Suprapubic skin (tissue), 4 donors: Measurements from ENCODE around the gene ZFR2. TPM values are rescaled to one million over a fixed set of nuclear protein-coding genes. Genes with fewer than 3 reads are reported as not detected.

Experiments
- DNase-seq, 2 donors: peaks; one replicate each; pipeline ENCODE4 v3.0.0-alpha.2; 2019; ENCODE audit warnings: low spot score in 2 of 2
- H3K27ac ChIP-seq: fragments of 200-600 bp; sonication (generic); one replicate; pipeline ENCODE4 v1.5.1; 2019
- H3K27me3 ChIP-seq: fragments of 200-600 bp; sonication (generic); one replicate; pipeline ENCODE4 v1.5.1; 2019
- H3K36me3 ChIP-seq: fragments of 200-600 bp; sonication (generic); one replicate; pipeline ENCODE4 v1.5.1; 2019
- H3K4me1 ChIP-seq: fragments of 200-600 bp; sonication (generic); one replicate; pipeline ENCODE4 v1.5.1; 2019
- H3K4me3 ChIP-seq: fragments of 200-600 bp; sonication (generic); one replicate; pipeline ENCODE4 v1.5.1; 2019; ENCODE audit warnings: mild to moderate bottlenecking
- H3K9me3 ChIP-seq: fragments of 200-600 bp; sonication (generic); one replicate; pipeline ENCODE4 v1.5.1; 2019
- CTCF ChIP-seq, 2 donors: fragments of 200-600 bp in 1 of 2; fragments of 450-650 bp in 1 of 2; sonication (generic) in 1 of 2; IDR thresholded peaks; one replicate each; pipeline ENCODE4 v1.5.1; 2016 to 2019; ENCODE audit warnings: antibody characterized with exemption in 2 of 2, mild to moderate bottlenecking in 1 of 2, moderate library complexity in 1 of 2
- EP300 ChIP-seq: sonication (generic); formaldehyde crosslinking; IDR thresholded peaks from one replicate; pipeline ENCODE4 v1.6.1; 2017; ENCODE audit warnings: antibody characterized with exemption
- POLR2A ChIP-seq, 2 donors: fragments of 450-650 bp; IDR thresholded peaks; one replicate each; pipeline ENCODE4 v1.6.1; 2017; ENCODE audit warnings: antibody characterized with exemption in 2 of 2, mild to moderate bottlenecking in 2 of 2, moderate library complexity in 2 of 2
- POLR2AphosphoS5 ChIP-seq, 3 donors: sonication (generic); formaldehyde crosslinking; IDR thresholded peaks; one replicate each; pipeline ENCODE4 v1.6.1; 2017; ENCODE audit warnings: antibody characterized with exemption in 3 of 3
- WGBS: methylation state at CpG from one replicate; pipeline ENCODE4 v1.1.5; 2018; 5-methylcytosine and 5-hydroxymethylcytosine counted together
- total RNA-seq, 4 donors: library from RNA; depleted of rRNA; stranded (reverse); fragments of >200 nt; gene quantifications; one replicate each; pipeline ENCODE4 v1.1.0, GENCODE V29; 2016

Gene ZFR2
- total RNA-seq, 4 donors from 2014 or later, result 2.5 to 4.8 TPM; not detected in 2

GRCh38 chr19:3796358-3796757, 72.5 kb downstream of the ZFR2 start:
- peaks cover 23% of the 10 kb centered on the region for H3K27me3 ChIP-seq
- no peak for TF ChIP-seq EP300
- TF ChIP-seq POLR2A (IDR thresholded peaks at IDR 0.05), result no peak
- TF ChIP-seq POLR2AphosphoS5 (IDR thresholded peaks at IDR 0.05), result no peak
- no peak for TF ChIP-seq CTCF (IDR thresholded peaks at IDR 0.05)
- no peaks in the 10 kb centered on the region for H3K36me3 ChIP-seq
- H3K4me1 ChIP-seq, result peaks cover 8% of the 10 kb centered on the region
- H3K4me3 ChIP-seq, result no peak overlapping the region
- no peak overlapping the region for H3K27ac ChIP-seq
- H3K9me3 ChIP-seq, result peaks cover 4% of the 10 kb centered on the region
- 87% methylated on average over 2 of the region's 2 CpGs for WGBS
- DNase-seq, result no peak

GRCh38 chr19:3793799-3794198, 75.0 kb downstream of the ZFR2 start:
- Histone ChIP-seq H3K27me3 (peaks cover 4% of the 10 kb centered on the region), H3K27ac (no peak overlapping the region), H3K4me1 (no peaks in the 10 kb centered on the region), H3K4me3 (no peak overlapping the region), H3K36me3 (no peaks in the 10 kb centered on the region), H3K9me3 (peaks cover 9% of the 10 kb centered on the region)
- no peak for TF ChIP-seq POLR2A (IDR thresholded peaks at IDR 0.05)
- no peak for TF ChIP-seq EP300
- no peak for TF ChIP-seq POLR2AphosphoS5 (IDR thresholded peaks at IDR 0.05)
- no peak for TF ChIP-seq CTCF (IDR thresholded peaks at IDR 0.05)
- no peak for DNase-seq
- WGBS, result 92% methylated on average over 3 of the region's 3 CpGs

- Histone ChIP-seq H3K9me3 (peaks cover 9% of the 10 kb centered on the region), H3K27ac (no peak overlapping the region), H3K4me1 (no peaks in the 10 kb centered on the region), H3K4me3 (no peak overlapping the region), H3K36me3 (no peaks in the 10 kb centered on the region), H3K27me3 (peaks cover 8% of the 10 kb centered on the region)
- WGBS, result 70% methylated on average over 3 of the region's 3 CpGs
- no peak for TF ChIP-seq CTCF (IDR thresholded peaks at IDR 0.05)
- TF ChIP-seq POLR2A (IDR thresholded peaks at IDR 0.05), result no peak
- no peak for TF ChIP-seq EP300
- TF ChIP-seq POLR2AphosphoS5 (IDR thresholded peaks at IDR 0.05), result no peak
- DNase-seq, result no peak
These were observed 76.7 kb downstream of the ZFR2 start for GRCh38 chr19:3792114-3792513.

- no peak overlapping the region for H3K27ac ChIP-seq
- 74% methylated on average over 7 of the region's 7 CpGs for WGBS
- H3K9me3 ChIP-seq, result peaks cover 5% of the 10 kb centered on the region
- no peak for DNase-seq
- no peaks in the 10 kb centered on the region for H3K36me3 ChIP-seq
- H3K4me3 ChIP-seq, result no peak overlapping the region
- no peak for TF ChIP-seq EP300
- TF ChIP-seq POLR2AphosphoS5 (IDR thresholded peaks at IDR 0.05), result no peak
- TF ChIP-seq CTCF (IDR thresholded peaks at IDR 0.05), result no peak
- TF ChIP-seq POLR2A (IDR thresholded peaks at IDR 0.05), result no peak
- H3K27me3 ChIP-seq, result peaks cover 18% of the 10 kb centered on the region
- peaks cover 2% of the 10 kb centered on the region for H3K4me1 ChIP-seq
These were observed 77.9 kb downstream of the ZFR2 start for GRCh38 chr19:3790941-3791340.

GRCh38 chr19:3790209-3790734, 78.6 kb downstream of the ZFR2 start:
- Histone ChIP-seq H3K4me1 (peaks cover 9% of the 10 kb centered on the region), H3K36me3 (no peaks in the 10 kb centered on the region), H3K27ac (no peak overlapping the region), H3K27me3 (peaks cover 25% of the 10 kb centered on the region), H3K4me3 (no peak overlapping the region), H3K9me3 (peaks cover 5% of the 10 kb centered on the region)
- TF ChIP-seq CTCF (IDR thresholded peaks at IDR 0.05) (no peak), EP300 (no peak)
- DNase-seq, result no peak
- WGBS, result 81% methylated on average over 6 of the region's 6 CpGs
